Measurements from ENCODE around the gene NKD1.
A peak's percentile ranks its signal among the peaks of the same experiment; 100 is the strongest.

NKD1 gene

DNA sequence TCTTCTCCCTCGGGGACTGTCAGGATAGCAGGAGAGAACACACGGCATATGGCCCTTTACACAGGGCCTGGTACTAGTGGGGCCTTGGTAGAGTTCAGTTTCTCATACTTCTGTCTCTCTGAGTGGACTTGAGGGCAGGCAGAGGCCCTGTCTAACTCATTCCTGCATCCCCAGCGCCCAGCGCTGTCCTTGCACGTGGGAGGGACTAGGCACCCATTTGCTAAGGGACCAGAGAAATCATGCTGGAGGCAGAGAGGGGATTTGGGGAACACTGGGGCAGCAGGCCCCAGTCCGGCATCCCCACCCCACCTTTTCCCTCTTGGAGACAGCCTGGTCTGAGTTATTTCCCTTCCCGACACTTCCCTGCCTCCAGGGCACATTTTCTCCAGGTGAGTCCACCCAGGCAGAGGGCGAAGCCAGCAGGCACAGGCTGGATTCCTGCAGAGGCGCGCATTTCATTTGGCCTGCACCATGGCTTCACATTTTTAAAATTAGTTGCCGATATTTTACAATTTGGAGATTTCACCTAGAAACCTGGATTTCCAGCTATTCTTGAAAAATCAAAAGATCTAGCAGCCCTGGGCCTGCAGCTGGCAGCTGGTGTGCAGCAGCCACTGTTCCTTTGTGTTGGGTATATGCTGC, 9.7 kb upstream of the NKD1 start:
- ATAC-seq (no peak), DNase-seq (no peak)
- Mint-ChIP-seq H3K9me3 (no peaks in the 10 kb centered on the region), H3K27ac (no peak overlapping the region), H3K4me3 (no peak overlapping the region), H3K4me1 (no peaks in the 10 kb centered on the region), H3K27me3 (peaks cover 3% of the 10 kb centered on the region), H3K36me3 (ENCODE audit: low read depth) (no peaks in the 10 kb centered on the region)

GRCh38 chr16:50539053-50539695, 9.0 kb upstream of the NKD1 start:
- no peak overlapping the region for H3K4me3 Mint-ChIP-seq
- H3K9me3 Mint-ChIP-seq: peaks cover 5% of the 10 kb centered on the region
- H3K36me3 Mint-ChIP-seq (ENCODE audit: low read depth): no peaks in the 10 kb centered on the region
- no peak for ATAC-seq
- DNase-seq: no peak
- H3K27ac Mint-ChIP-seq: no peak overlapping the region
- peaks cover 4% of the 10 kb centered on the region for H3K27me3 Mint-ChIP-seq
- H3K4me1 Mint-ChIP-seq: no peaks in the 10 kb centered on the region

DNA sequence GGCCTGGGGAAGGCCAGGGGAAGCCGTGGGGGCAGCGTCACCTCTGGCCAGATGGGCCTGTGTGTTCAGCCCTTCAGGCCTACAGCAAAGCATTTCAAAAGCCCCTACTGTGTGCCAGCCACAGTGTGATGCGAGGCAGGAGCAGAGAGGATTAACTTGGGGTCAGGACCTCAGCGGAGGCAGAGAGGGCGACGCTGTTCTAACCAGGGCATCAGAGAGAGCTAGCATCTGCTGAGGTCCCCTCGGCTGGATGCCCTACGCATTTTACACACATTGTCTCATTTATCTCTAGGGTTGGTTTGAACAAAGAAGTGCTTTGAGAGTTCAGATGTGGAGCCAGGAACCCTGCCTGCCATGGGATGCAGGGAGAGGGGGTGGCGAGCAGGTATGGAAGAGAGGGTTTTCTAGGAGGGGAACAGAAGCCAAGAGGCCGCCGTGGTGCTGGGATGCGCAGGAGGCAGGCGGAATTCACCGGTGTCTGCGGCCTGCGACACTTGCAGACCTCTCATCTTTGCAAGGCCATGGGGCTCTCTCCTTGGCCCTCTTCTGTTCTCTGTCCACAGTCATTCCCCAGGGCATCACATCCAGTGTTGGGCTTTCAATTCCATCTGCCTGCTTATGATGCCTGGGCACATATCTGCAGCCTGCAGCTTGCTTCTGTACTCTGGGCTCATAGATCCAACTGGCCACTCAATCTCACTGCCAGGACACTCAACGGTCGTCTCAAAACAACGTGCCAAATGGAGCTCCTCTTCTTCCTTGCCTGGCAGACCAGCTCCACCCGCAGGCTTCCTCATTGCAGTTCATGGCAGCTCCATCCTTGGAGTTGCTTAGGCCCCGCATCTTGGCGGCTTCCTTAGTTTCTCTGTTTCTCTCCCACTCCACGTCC, 8.1 kb upstream of the NKD1 start:
- Mint-ChIP-seq H3K4me1 (no peaks in the 10 kb centered on the region), H3K27ac (peak overlapping the region; percentile 59), H3K27me3 (peaks cover 5% of the 10 kb centered on the region), H3K9me3 (peaks cover 8% of the 10 kb centered on the region), H3K4me3 (no peak overlapping the region), H3K36me3 (ENCODE audit: low read depth) (no peaks in the 10 kb centered on the region)
- ATAC-seq (no peak), DNase-seq (no peak)

DNA sequence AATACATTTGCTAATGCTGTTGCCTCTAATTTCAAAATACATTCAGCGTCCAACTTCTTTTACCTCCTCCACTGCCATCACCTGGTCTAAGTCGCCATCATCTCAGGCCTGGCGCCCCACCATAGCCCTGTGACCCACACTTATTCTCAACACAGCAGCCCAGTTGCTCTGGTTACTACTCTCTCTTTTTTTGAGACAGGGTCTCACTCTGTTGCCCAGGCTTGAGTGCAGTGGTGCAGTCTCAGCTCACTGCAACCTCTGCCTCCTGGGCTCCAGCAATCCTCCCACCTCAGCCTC, 7.5 kb upstream of the NKD1 start:
- DNase-seq (no peak), ATAC-seq (no peak)
- no peak overlapping the region for H3K4me3 Mint-ChIP-seq
- H3K36me3 Mint-ChIP-seq (ENCODE audit: low read depth): no peaks in the 10 kb centered on the region
- no peaks in the 10 kb centered on the region for H3K4me1 Mint-ChIP-seq
- peaks cover 5% of the 10 kb centered on the region for H3K27me3 Mint-ChIP-seq
- peak overlapping the region; percentile 59 for H3K27ac Mint-ChIP-seq
- H3K9me3 Mint-ChIP-seq: peaks cover 8% of the 10 kb centered on the region

DNA sequence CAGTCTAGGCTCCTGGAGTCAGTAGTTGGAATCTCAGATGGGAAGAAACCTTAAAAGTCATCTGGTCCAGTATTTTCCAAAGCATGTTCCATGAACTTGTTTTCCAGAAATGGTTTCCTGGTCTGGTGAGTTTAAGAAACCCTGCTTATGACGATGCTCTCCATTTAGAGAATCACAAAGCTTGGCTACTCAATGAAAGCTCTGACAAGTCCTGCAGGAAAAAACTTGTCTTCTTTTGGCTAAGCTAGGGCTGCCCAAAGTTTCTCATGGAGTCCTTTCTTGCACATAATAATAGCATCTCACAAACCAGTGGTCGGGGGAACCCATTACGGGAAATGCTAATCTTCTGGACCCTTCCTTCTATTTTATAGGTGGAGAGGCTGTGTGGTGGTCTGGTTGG, 5.5 kb upstream of the NKD1 start:
- Mint-ChIP-seq H3K4me1 (peaks cover 7% of the 10 kb centered on the region), H3K27ac (no peak overlapping the region), H3K9me3 (peaks cover 8% of the 10 kb centered on the region), H3K4me3 (no peak overlapping the region), H3K36me3 (ENCODE audit: low read depth) (no peaks in the 10 kb centered on the region), H3K27me3 (peaks cover 10% of the 10 kb centered on the region)
- ATAC-seq: no peak
- no peak for DNase-seq

- no peak for ATAC-seq
- Mint-ChIP-seq H3K4me3 (no peak overlapping the region), H3K9me3 (peaks cover 8% of the 10 kb centered on the region), H3K27ac (no peak overlapping the region), H3K27me3 (peaks cover 21% of the 10 kb centered on the region), H3K36me3 (ENCODE audit: low read depth) (no peaks in the 10 kb centered on the region), H3K4me1 (peaks cover 15% of the 10 kb centered on the region)
- no peak for DNase-seq
Observed at GRCh38 chr16:50546125-50546524, 2.1 kb upstream of the NKD1 start.

GRCh38 chr16:50547340-50548124, 664 bp upstream of the NKD1 start:
- Mint-ChIP-seq H3K4me1 (peaks cover 15% of the 10 kb centered on the region), H3K36me3 (ENCODE audit: low read depth) (no peaks in the 10 kb centered on the region), H3K9me3 (peaks cover 8% of the 10 kb centered on the region), H3K27ac (peak overlapping the region; percentile 56), H3K27me3 (peaks cover 19% of the 10 kb centered on the region), H3K4me3 (peak overlapping the region; percentile 81)
- ATAC-seq (peak; percentile 56), DNase-seq (peak; percentile 65)

DNA sequence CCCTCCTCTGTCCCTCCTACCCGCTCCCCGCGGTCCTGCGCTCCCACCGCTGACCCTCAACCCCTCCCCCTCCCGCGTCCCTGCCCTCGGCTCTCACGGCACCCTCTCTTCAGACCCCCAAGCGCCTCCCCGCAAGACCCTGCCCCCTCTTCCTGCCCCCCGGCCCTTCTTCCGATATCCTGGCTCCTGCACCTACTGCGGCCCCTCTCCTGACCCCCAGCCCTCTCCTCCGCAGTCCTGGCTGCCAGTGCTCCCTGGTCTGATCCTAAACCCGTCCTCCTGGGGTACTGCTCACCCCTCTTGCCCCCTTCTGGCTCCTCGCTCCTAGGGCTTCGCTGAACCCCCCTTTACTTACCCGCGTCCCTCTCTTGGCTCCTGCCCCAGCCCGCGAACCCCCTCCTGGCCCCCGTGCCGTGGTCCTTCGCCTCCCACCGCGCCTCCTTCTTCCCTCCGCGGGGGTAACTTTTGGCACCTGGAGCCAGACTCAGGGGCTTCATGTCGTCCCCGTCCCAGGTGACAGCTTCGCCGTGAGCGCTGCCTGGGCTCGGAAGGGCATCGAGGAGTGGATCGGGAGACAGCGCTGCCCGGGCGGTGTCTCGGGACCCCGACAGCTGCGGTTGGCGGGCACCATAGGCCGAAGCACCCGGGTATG, 839 bp downstream of the NKD1 start:
- Mint-ChIP-seq H3K4me1 (peaks cover 15% of the 10 kb centered on the region), H3K4me3 (peak overlapping the region; percentile 66), H3K9me3 (peaks cover 4% of the 10 kb centered on the region), H3K27ac (peak overlapping the region; percentile 11), H3K27me3 (peaks cover 19% of the 10 kb centered on the region), H3K36me3 (ENCODE audit: low read depth) (no peaks in the 10 kb centered on the region)
- DNase-seq: no peak
- ATAC-seq: no peak

- no peaks in the 10 kb centered on the region for H3K9me3 Mint-ChIP-seq
- H3K36me3 Mint-ChIP-seq (ENCODE audit: low read depth): no peaks in the 10 kb centered on the region
- peaks cover 15% of the 10 kb centered on the region for H3K4me1 Mint-ChIP-seq
- no peak overlapping the region for H3K27ac Mint-ChIP-seq
- DNase-seq: no peak
- ATAC-seq: no peak
- H3K27me3 Mint-ChIP-seq: peaks cover 18% of the 10 kb centered on the region
- H3K4me3 Mint-ChIP-seq: no peak overlapping the region
Observed at GRCh38 chr16:50549561-50549915, 1.3 kb downstream of the NKD1 start.

GRCh38 chr16:50550035-50550434, 1.8 kb downstream of the NKD1 start:
- DNase-seq (no peak), ATAC-seq (no peak)
- no peak overlapping the region for H3K4me3 Mint-ChIP-seq
- no peaks in the 10 kb centered on the region for H3K9me3 Mint-ChIP-seq
- H3K36me3 Mint-ChIP-seq (ENCODE audit: low read depth): no peaks in the 10 kb centered on the region
- H3K4me1 Mint-ChIP-seq: peaks cover 15% of the 10 kb centered on the region
- peaks cover 18% of the 10 kb centered on the region for H3K27me3 Mint-ChIP-seq
- H3K27ac Mint-ChIP-seq: no peak overlapping the region

DNA sequence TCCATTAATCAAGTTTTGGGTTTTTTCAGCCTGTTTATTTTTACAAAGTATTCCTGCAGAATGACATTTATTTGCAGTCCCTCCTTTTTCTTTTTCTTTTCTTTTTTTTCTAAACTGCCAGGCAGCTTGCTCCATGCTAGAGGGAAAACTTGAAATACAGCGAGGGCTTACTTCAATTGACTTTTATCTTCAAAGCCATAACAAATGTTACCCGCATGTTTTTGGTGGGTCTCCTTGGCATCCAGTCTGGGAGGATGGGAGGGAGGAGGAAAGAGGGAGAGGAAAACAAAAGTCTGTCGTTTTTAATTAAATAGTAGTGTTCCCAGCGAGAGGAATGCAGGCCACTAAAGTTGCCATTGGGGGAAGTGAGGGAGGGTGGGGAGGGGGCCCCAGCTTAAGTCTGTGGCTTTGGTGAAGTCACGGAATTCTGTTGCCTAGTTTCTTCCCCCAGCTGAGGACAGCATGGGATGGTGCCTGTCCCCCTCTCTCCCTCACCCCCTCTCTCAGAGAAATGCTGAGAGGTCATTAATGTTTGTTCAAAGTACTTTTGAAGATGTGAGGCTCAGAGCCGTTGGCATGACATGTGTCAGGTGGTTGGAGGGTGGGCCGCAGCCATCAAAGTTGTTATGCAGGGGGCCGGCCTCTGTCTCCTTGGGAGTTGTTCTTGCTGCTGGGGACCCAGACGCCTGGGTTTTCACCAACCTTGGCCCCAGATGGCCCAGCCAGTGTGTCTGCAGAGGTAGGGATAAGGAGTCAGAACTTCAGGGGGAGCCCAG, 2.9 kb downstream of the NKD1 start:
- peaks cover 15% of the 10 kb centered on the region for H3K4me1 Mint-ChIP-seq
- DNase-seq (no peak), ATAC-seq (no peak)
- no peak overlapping the region for H3K4me3 Mint-ChIP-seq
- no peaks in the 10 kb centered on the region for H3K9me3 Mint-ChIP-seq
- H3K27ac Mint-ChIP-seq: no peak overlapping the region
- peaks cover 16% of the 10 kb centered on the region for H3K27me3 Mint-ChIP-seq
- H3K36me3 Mint-ChIP-seq (ENCODE audit: low read depth): no peaks in the 10 kb centered on the region

DNA sequence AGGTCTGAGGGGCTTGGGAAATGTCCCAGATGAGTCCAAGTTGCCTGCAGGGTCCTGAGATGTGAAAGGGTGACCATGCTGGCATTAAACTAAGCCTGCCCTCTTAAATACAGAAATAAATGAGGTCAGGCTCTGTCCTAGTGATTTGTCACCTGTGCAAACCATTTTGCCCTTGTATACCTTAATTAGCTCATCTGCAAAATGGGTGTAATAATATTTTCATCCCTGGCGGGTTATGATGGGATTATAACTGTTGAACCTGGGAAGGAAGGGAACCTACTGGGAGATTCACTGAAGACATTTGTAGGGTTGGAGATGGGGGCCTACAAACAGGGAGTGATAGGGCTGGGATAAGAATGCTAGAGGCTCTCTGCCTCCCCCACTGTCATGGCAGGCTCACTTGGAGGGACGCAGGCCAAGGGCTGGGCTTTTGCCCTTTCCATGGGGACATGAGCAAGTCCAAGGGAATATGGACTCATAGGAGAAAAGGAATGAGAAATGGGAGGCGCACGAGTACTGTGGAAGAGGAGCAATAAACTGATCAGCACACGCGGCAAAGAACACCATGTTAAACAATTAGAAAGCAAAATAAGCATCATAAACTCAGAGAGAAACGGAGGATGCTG, 4.4 kb downstream of the NKD1 start:
- no peak overlapping the region for H3K27ac Mint-ChIP-seq
- no peak for DNase-seq
- H3K36me3 Mint-ChIP-seq (ENCODE audit: low read depth): no peaks in the 10 kb centered on the region
- no peak for ATAC-seq
- H3K27me3 Mint-ChIP-seq: peaks cover 12% of the 10 kb centered on the region
- no peaks in the 10 kb centered on the region for H3K9me3 Mint-ChIP-seq
- H3K4me3 Mint-ChIP-seq: no peak overlapping the region
- peaks cover 8% of the 10 kb centered on the region for H3K4me1 Mint-ChIP-seq

DNA sequence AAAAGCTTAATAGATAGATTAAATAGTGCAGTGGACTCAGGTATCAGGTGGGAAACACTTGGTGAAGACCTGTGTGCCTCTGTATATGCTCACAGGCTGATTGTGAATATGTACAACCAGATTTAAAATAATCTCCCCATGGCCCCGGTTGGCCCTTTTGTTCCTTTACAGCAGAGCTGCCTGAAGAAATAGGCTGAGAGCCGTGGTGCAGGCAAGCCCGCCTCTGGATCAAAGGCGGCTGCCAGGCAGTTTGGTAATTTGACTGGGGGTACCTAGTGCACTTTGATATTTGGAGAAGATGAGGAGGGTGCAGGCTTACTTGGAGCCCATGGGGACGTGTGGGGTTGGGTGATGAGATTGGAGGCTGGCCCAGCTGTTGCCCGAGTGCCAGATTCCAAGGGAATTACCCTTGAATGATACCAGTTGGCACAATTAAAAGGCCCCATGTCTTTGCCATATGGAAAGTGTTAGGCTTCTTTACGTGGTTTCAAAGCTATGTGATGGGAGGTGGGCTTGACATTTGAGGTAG, 5.0 kb downstream of the NKD1 start:
- peaks cover 12% of the 10 kb centered on the region for H3K27me3 Mint-ChIP-seq
- H3K27ac Mint-ChIP-seq: no peak overlapping the region
- DNase-seq: no peak
- no peaks in the 10 kb centered on the region for H3K36me3 Mint-ChIP-seq (ENCODE audit: low read depth)
- H3K4me3 Mint-ChIP-seq: no peak overlapping the region
- H3K9me3 Mint-ChIP-seq: no peaks in the 10 kb centered on the region
- peaks cover 8% of the 10 kb centered on the region for H3K4me1 Mint-ChIP-seq
- ATAC-seq: no peak
